ENCODE results near the gene BST1. TPM values are rescaled to one million over a fixed set of nuclear protein-coding genes. Genes with fewer than 3 reads are reported as not detected.

The BST1 gene
- total and polyA plus RNA-seq, 2 of the 8 experiments (the other 6 are each of a cell fraction or from before 2014, with no cell fraction given): 0.52 to 0.54 TPM

DNA sequence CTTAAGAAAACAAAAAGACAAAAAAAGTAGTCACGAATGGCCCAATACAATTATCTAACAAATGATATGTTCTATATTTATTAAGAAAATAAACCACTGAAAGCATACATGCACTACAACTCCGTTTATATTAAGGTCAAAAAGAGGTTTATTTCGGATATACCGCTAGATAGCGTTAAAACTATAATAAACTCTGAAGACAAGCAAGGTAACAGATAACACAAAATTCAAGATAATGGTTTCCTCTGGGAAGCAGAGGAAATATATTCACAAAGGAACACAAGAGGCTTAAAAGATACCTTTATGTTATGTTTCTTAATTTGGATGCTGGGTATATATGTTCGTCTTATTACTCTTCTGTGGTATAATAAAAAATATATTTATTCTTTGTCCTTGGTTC lies 26.0 kb upstream of the BST1 start:
- H3K36me3 ChIP-seq (ENCODE audit: control insufficient read depth in 2 of 4, insufficient read depth in 4 of 4, low read length in 3 of 4): peaks cover 0 to 6% (median 0%) of the 10 kb centered on the region in 4 experiments; a peak in 1 of 8 replicates
- peaks cover 0 to 6% of the 10 kb centered on the region in 2 experiments for H4K20me1 ChIP-seq (replicated peaks in 1 of 2; ENCODE audit: control insufficient read depth in 1 of 2, insufficient read depth in 2 of 2, low read length in 2 of 2)
- no peaks in the 10 kb centered on the region for H3K27me3 ChIP-seq (replicated peaks in 1 of 4; ENCODE audit: control insufficient read depth in 3 of 4, extremely low read depth in 1 of 4, insufficient read depth in 3 of 4, low read length in 3 of 4)
- peaks cover 3 to 84% of the 10 kb centered on the region in 2 experiments; a peak in 3 of 4 replicates for H3K79me2 ChIP-seq (ENCODE audit: control insufficient read depth in 1 of 2, insufficient read depth in 2 of 2, low read length in 2 of 2)
- FAIRE-seq (no peak), DNase-seq (ENCODE audit: low read depth in 1 of 2, low spot score in 2 of 2) (no peak)
- H4K8ac ChIP-seq (ENCODE audit: extremely low read depth, insufficient read depth, low read length): no peak overlapping the region
- no peak overlapping the region for H3K4me3 ChIP-seq (ENCODE audit: extremely low read depth in 1 of 4, insufficient read depth in 2 of 4, low read depth in 3 of 4, low read length in 4 of 4)
- ChIA-PET POLR2A (ENCODE audit: partially characterized antibody) (interaction anchor here (1.0 to 4.8 kb wide), 4 partner anchors 12 to 286 kb away, joined by 3 to 26 read pairs (median 6); partner anchors contain the start of genes FBXL5 and FGFBP2), CTCF (ENCODE audit: partially characterized antibody) (interaction anchor here (2.7 kb wide), 1 partner anchor 10 kb away, joined by 8 read pairs; no protein-coding TSS in a partner anchor)
- H3K23ac ChIP-seq (ENCODE audit: insufficient read length): no peak overlapping the region
- no peak overlapping the region for H2AFZ ChIP-seq (ENCODE audit: low read length)
- no peak overlapping the region for H3K9ac ChIP-seq (replicated peaks in 1 of 4; ENCODE audit: extremely low read depth in 1 of 4, low read depth in 3 of 4, low read length in 3 of 4)
- H2BK5ac ChIP-seq (ENCODE audit: low read depth, low read length): no peak overlapping the region
- TF ChIP-seq RAD21 (IDR thresholded peaks at IDR 0.05 in 1 of 2, conservative IDR thresholded peaks at IDR 0.05 in 1 of 2; ENCODE audit: low read depth in 2 of 2, low read length in 2 of 2) (no peak), TEAD4 (IDR thresholded peaks at IDR 0.05; ENCODE audit: low read depth, low read length) (no peak), BCL11A (IDR thresholded peaks at IDR 0.05; ENCODE audit: low read depth in 2 of 2, low read length in 2 of 2) (no peak)
- WGBS, 2 experiments (ENCODE audit: extremely low coverage in 1 of 2, insufficient coverage in 1 of 2, insufficient read length in 1 of 2, insufficient replicate concordance in 2 of 2, low coverage in 1 of 2, low lambda C conversion rate in 2 of 2, missing lambda C conversion rate in 1 of 2): 91% methylated on average over 6 of the region's 6 CpGs; no CpG with 5 or more reads in 1 of the 2 experiments
- no peak overlapping the region for H3K18ac ChIP-seq (ENCODE audit: extremely low read depth, low read length)
- no peak overlapping the region for H2BK12ac ChIP-seq (ENCODE audit: low read depth, low read length)
- no peak overlapping the region for H3K27ac ChIP-seq (ENCODE audit: low read depth, low read length)
- H2BK20ac ChIP-seq (ENCODE audit: low read length): no peak overlapping the region
- H2BK15ac ChIP-seq (ENCODE audit: low read length): no peak overlapping the region
- H2AK5ac ChIP-seq (ENCODE audit: low read depth, low read length): no peak overlapping the region
- no peak overlapping the region for H2BK120ac ChIP-seq (replicated peaks; ENCODE audit: low read depth, low read length)
- H3K4me2 ChIP-seq (ENCODE audit: insufficient read depth in 1 of 2, low read depth in 2 of 2, low read length in 2 of 2): no peak overlapping the region
- H3K4me1 ChIP-seq (replicated peaks in 1 of 4; ENCODE audit: control insufficient read depth in 3 of 4, insufficient read depth in 4 of 4, low read length in 3 of 4): peaks cover 0 to 6% (median 2%) of the 10 kb centered on the region in 4 experiments; a peak in 2 of 7 replicates
- no peak overlapping the region for H3K14ac ChIP-seq (ENCODE audit: insufficient read length)
- no peaks in the 10 kb centered on the region for H3K23me2 ChIP-seq (ENCODE audit: low read depth, low read length)
- no peaks in the 10 kb centered on the region for H3K9me3 ChIP-seq (ENCODE audit: insufficient read depth in 2 of 2, low read depth in 1 of 2, low read length in 1 of 2)
- no peak overlapping the region for H3K56ac ChIP-seq (replicated peaks; ENCODE audit: insufficient read length, low read depth, low read length)
- H4K91ac ChIP-seq (replicated peaks; ENCODE audit: insufficient read length, low read length): no peak overlapping the region
- no peaks in the 10 kb centered on the region for H3K79me1 ChIP-seq (ENCODE audit: low read depth, low read length)
- H3K4ac ChIP-seq (replicated peaks; ENCODE audit: insufficient read length, low read depth, low read length): no peak overlapping the region
- no peak overlapping the region for H4K5ac ChIP-seq (ENCODE audit: insufficient read length, low read depth, low read length)
